Gastrocnemius medialis (tissue), 4 donors: Measurements from ENCODE around the gene THADA.

Experiments used
- POLR2A ChIP-seq, 2 donors: fragments of 450-650 bp; IDR thresholded peaks; one replicate each; pipeline ENCODE4 v1.6.1; 2017; ENCODE audit warnings: antibody characterized with exemption in 2 of 2, mild to moderate bottlenecking in 2 of 2, moderate library complexity in 2 of 2
- TF ChIP-seq, protein P1 (sequence below), 5 experiments: fragments of 450-650 bp in 3 of 5; fragments of 200-600 bp in 2 of 5; sonication (generic) in 2 of 5; IDR thresholded peaks in 4 of 5; conservative IDR thresholded peaks in 1 of 5; 1 replicate in 4 of 5; 2 replicates in 1 of 5; pipeline ENCODE4 v1.5.1; 2016 to 2019; ENCODE audit warnings: antibody characterized with exemption in 5 of 5, mild to moderate bottlenecking in 3 of 5, moderate library complexity in 3 of 5

DNA sequence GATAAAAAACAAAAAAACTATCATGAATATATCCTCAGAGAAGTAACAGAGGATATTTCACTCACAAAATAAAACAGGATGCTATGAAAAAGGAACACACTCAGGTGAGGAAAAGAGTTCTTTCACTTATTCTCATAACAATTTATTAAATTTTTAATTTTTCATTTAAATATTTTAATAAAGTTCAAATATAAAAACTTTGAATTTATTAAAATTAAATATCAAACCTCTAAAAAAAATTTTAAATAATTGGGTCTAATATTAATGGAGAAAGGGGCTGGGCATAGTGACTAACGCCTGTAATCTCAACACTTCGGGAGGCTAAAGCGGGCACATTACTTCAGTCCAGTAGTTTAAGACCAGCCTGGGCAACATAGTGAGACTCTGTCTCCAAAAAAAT is 10.1 kb downstream of the THADA start:
- TF ChIP-seq, protein P1, sequence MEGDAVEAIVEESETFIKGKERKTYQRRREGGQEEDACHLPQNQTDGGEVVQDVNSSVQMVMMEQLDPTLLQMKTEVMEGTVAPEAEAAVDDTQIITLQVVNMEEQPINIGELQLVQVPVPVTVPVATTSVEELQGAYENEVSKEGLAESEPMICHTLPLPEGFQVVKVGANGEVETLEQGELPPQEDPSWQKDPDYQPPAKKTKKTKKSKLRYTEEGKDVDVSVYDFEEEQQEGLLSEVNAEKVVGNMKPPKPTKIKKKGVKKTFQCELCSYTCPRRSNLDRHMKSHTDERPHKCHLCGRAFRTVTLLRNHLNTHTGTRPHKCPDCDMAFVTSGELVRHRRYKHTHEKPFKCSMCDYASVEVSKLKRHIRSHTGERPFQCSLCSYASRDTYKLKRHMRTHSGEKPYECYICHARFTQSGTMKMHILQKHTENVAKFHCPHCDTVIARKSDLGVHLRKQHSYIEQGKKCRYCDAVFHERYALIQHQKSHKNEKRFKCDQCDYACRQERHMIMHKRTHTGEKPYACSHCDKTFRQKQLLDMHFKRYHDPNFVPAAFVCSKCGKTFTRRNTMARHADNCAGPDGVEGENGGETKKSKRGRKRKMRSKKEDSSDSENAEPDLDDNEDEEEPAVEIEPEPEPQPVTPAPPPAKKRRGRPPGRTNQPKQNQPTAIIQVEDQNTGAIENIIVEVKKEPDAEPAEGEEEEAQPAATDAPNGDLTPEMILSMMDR (IDR thresholded peaks at IDR 0.05 in 4 of 5, conservative IDR thresholded peaks at IDR 0.05 in 1 of 5), result no peak
- TF ChIP-seq POLR2A (IDR thresholded peaks at IDR 0.05), result no peak
